NCI-H82 (cell line): Measurements from ENCODE around the gene HDAC5.

ENCODE experiments used
- DNase-seq: peaks from one replicate; lab custom pipeline; 2025; lab: John Stamatoyannopoulos, UW

The HDAC5 gene

DNA sequence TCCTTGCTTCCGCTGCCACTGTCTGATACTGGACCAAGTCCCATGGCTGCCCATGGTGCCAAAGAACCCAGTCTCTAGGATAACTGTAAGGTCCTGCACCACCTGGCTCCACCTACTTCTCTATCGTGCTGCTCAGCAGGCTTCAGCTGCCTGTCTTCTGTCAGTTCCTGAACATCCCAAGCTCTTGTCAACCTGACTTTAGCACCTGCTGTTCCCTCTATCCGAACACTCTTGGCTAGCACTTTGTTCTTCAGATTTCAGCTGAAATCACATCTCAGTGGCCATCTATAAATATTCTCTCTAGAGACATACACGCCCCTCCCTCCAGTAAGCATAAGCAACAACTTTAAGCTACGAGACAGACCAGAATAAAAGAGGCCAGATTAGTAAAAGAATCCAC lies 93.7 kb downstream of the HDAC5 start:
- no peak for DNase-seq
